Measurements from ENCODE around the gene MYO16.

DNA sequence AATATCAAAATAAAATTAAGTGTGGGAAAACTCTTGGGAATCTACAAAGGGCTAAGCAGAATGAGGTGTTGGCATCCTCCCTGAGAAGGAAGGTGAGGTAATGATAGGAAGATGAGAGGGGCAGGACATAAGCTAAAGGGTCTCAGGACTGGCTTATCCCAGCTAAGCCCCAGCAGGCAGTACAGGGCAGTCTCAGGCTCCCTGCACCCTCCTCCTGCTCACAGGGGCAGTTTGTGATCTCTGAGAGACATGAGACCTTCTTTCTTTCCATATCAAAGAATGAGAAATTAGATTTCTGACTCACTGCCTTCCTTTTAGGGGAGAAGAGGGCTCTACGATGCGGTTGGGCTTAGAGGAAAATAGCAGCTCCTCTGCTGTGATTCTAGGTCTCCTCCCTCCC, 586.0 kb downstream of the MYO16 start:
- TF ChIP-seq, protein P1, sequence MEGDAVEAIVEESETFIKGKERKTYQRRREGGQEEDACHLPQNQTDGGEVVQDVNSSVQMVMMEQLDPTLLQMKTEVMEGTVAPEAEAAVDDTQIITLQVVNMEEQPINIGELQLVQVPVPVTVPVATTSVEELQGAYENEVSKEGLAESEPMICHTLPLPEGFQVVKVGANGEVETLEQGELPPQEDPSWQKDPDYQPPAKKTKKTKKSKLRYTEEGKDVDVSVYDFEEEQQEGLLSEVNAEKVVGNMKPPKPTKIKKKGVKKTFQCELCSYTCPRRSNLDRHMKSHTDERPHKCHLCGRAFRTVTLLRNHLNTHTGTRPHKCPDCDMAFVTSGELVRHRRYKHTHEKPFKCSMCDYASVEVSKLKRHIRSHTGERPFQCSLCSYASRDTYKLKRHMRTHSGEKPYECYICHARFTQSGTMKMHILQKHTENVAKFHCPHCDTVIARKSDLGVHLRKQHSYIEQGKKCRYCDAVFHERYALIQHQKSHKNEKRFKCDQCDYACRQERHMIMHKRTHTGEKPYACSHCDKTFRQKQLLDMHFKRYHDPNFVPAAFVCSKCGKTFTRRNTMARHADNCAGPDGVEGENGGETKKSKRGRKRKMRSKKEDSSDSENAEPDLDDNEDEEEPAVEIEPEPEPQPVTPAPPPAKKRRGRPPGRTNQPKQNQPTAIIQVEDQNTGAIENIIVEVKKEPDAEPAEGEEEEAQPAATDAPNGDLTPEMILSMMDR (IDR thresholded peaks at IDR 0.05; ENCODE audit: low read depth, low read length, poor library complexity, severe bottlenecking), result no peak
- TF ChIP-seq EZH2phosphoT487 (IDR thresholded peaks at IDR 0.05; ENCODE audit: borderline replicate concordance, low read length), result no peak
